Measurements from ENCODE around the gene STIL.

Gene STIL

DNA sequence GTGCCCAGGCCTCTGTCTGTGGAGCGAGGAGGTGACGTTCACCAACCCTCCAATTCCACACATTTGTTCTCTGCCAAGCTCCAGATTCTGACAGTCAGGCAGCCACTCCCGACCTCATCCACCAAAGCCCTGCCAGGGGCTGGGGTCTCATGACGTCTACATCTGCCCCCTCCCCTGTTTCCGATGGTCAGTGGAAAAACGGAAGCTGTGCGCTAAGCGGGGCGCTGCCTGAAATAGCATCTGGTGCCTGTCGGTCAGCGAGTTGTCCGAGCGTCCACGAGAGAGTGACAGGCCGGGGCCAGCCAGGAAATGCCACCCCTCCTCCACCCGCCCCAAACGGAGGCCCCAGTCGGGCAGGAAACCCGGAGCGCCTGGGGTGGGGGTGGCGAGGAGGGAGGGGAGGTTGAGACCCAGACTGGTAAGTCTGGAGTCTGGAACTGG is 78.7 kb downstream of the STIL start:
- Histone ChIP-seq H3K27me3 (ENCODE audit: control insufficient read depth, insufficient read depth, low read length) (peaks cover 87% of the 10 kb centered on the region), H3K27ac (ENCODE audit: low read depth, low read length) (no peak overlapping the region), H3K4me1 (ENCODE audit: control insufficient read depth, insufficient read depth, low read length) (peaks cover 24% of the 10 kb centered on the region), H3K4me3 (ENCODE audit: low read depth, low read length) (0 out of 2 replicates have a peak overlapping the region, but pooled peaks have one; percentile 6), H3K9me3 (ENCODE audit: control insufficient read depth, insufficient read depth, low read length) (no peaks in the 10 kb centered on the region), H3K36me3 (ENCODE audit: control insufficient read depth, insufficient read depth, low read length) (no peaks in the 10 kb centered on the region), H3K9ac (ENCODE audit: low read depth, low read length) (no peak overlapping the region)

DNA sequence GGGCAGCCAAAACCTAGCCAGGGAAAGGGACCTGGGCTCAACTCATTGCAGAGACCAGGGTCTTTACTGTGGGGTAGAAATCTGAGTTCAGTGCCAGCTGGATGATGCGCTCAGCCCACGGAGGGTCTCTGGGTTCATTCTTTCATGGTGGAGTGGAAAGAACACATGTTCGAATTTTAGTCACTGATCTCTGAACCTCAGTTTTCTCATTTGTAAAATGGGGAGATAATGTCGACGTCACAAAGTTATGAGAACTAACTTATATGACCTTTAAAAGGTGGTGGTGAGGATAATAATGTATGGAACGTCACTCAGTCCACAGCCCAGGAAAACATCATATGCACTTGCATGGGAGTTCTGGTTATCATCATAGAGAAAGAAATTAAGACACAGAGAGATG is 80.8 kb downstream of the STIL start:
- H3K27ac ChIP-seq (ENCODE audit: low read depth, low read length) = no peak overlapping the region
- peaks cover 98% of the 10 kb centered on the region for H3K27me3 ChIP-seq (ENCODE audit: control insufficient read depth, insufficient read depth, low read length)
- no peak overlapping the region for H3K4me3 ChIP-seq (ENCODE audit: low read depth, low read length)
- no peak overlapping the region for H3K9ac ChIP-seq (ENCODE audit: low read depth, low read length)
- peaks cover 45% of the 10 kb centered on the region for H3K4me1 ChIP-seq (ENCODE audit: control insufficient read depth, insufficient read depth, low read length)
- H3K9me3 ChIP-seq (ENCODE audit: control insufficient read depth, insufficient read depth, low read length) = no peaks in the 10 kb centered on the region
- H3K36me3 ChIP-seq (ENCODE audit: control insufficient read depth, insufficient read depth, low read length) = no peaks in the 10 kb centered on the region

DNA sequence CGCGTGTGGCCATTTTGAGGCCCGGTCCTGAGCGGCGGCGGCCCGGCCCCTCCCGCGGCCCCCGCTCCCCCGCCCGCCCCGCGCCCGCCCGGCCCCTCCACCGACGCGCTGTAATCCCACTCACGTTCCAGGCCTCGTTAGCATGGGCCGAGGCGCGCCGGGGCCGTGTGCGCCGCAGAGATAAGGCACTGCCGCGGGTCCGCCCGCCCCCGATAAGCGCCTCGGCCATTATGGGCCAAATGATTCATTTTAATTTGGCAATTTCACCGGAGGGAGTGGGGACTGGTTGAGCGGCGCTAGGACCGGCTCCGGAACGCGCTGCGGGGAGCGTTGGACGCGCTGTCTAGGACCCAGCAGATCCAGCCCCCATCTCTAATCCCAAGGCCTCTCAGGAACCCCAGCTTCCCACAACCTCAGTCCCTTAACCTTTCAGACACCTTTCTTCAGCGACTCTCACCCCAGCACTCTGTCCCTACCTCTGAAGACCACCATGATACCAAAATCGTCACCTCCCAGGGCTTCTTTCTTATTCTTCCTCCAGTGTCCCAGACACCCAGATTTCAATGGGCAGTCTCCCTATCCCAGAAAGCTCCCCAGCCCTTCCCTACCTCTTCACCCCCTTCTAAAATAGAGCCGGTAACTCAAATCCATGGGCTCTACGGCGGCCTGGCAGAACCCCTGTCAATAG is 81.6 kb downstream of the STIL start, which contains the start of gene TAL1:
TAL1 (minus strand) TSS at position 39 of the 688 bp plus-strand sequence. CDS start 6,337 bp downstream, outside the sequence.
- no peak within 1 kb of the TSS for H3K27ac ChIP-seq (ENCODE audit: low read depth, low read length)
- no peak within 1 kb of the TSS for H3K9ac ChIP-seq (ENCODE audit: low read depth, low read length)
- H3K9me3 ChIP-seq (ENCODE audit: control insufficient read depth, insufficient read depth, low read length) = no peaks in the 10 kb centered on the region
- peaks cover 98% of the 10 kb centered on the region for H3K27me3 ChIP-seq (ENCODE audit: control insufficient read depth, insufficient read depth, low read length)
- H3K4me1 ChIP-seq (ENCODE audit: control insufficient read depth, insufficient read depth, low read length) = peaks cover 48% of the 10 kb centered on the region
- H3K36me3 ChIP-seq (ENCODE audit: control insufficient read depth, insufficient read depth, low read length) = no peaks in the 10 kb centered on the region
- peak within 1 kb of the TSS; percentile 48 for H3K4me3 ChIP-seq (ENCODE audit: low read depth, low read length)

- Histone ChIP-seq H3K4me3 (ENCODE audit: low read depth, low read length) (peak overlapping the region; percentile 48), H3K36me3 (ENCODE audit: control insufficient read depth, insufficient read depth, low read length) (no peaks in the 10 kb centered on the region), H3K9ac (ENCODE audit: low read depth, low read length) (no peak overlapping the region), H3K9me3 (ENCODE audit: control insufficient read depth, insufficient read depth, low read length) (no peaks in the 10 kb centered on the region), H3K27ac (ENCODE audit: low read depth, low read length) (no peak overlapping the region), H3K27me3 (ENCODE audit: control insufficient read depth, insufficient read depth, low read length) (peaks cover 100% of the 10 kb centered on the region), H3K4me1 (ENCODE audit: control insufficient read depth, insufficient read depth, low read length) (peaks cover 51% of the 10 kb centered on the region)
Observed at GRCh38 chr1:47231301-47232186, 82.4 kb downstream of the STIL start.

DNA sequence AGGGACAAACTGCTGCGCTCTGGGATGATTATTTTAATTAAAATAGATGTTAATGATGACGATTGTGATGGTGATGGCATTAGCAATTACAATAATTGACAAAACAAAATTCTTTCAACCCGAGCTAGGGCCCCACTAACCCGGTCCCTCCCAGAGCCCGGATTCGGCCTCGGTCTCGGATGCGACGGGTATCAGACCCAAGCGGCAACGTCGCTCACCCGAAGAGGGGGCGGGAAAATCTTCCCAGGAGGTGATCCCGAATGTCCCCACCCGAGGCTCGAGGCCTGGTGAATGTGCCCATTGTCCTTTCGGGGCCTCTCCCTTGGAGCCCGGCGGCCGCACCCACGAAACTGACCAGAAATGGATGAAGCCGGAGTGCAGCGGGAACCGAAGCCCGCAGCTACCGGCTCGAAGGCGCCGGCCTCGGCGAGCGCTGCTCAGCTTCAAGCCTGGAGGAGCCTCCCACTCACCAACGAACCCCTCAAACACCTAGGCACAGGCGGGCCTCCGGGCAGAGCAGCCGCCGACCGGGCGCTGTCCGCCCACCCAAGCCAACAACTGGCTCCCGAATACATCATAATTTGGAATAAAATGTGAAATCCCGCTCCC is 83.2 kb downstream of the STIL start:
- Histone ChIP-seq H3K9ac (ENCODE audit: low read depth, low read length) (no peak overlapping the region), H3K27me3 (ENCODE audit: control insufficient read depth, insufficient read depth, low read length) (peaks cover 100% of the 10 kb centered on the region), H3K27ac (ENCODE audit: low read depth, low read length) (no peak overlapping the region)

GRCh38 chr1:47229886-47230691 is 83.9 kb downstream of the STIL start:
- peaks cover 100% of the 10 kb centered on the region for H3K27me3 ChIP-seq (ENCODE audit: control insufficient read depth, insufficient read depth, low read length)
- no peaks in the 10 kb centered on the region for H3K9me3 ChIP-seq (ENCODE audit: control insufficient read depth, insufficient read depth, low read length)
- H3K36me3 ChIP-seq (ENCODE audit: control insufficient read depth, insufficient read depth, low read length) = no peaks in the 10 kb centered on the region
- H3K9ac ChIP-seq (ENCODE audit: low read depth, low read length) = no peak overlapping the region
- H3K4me1 ChIP-seq (ENCODE audit: control insufficient read depth, insufficient read depth, low read length) = peaks cover 56% of the 10 kb centered on the region
- peak overlapping the region; percentile 48 for H3K4me3 ChIP-seq (ENCODE audit: low read depth, low read length)
- no peak overlapping the region for H3K27ac ChIP-seq (ENCODE audit: low read depth, low read length)

More for the DNA sequence above, 83.2 kb downstream of the STIL start:
- Histone ChIP-seq H3K4me3 (ENCODE audit: low read depth, low read length) (peak overlapping the region; percentile 48), H3K36me3 (ENCODE audit: control insufficient read depth, insufficient read depth, low read length) (no peaks in the 10 kb centered on the region), H3K9me3 (ENCODE audit: control insufficient read depth, insufficient read depth, low read length) (no peaks in the 10 kb centered on the region), H3K4me1 (ENCODE audit: control insufficient read depth, insufficient read depth, low read length) (peaks cover 57% of the 10 kb centered on the region)

- H3K9me3 ChIP-seq (ENCODE audit: control insufficient read depth, insufficient read depth, low read length) = no peaks in the 10 kb centered on the region
- no peak overlapping the region for H3K27ac ChIP-seq (ENCODE audit: low read depth, low read length)
- H3K36me3 ChIP-seq (ENCODE audit: control insufficient read depth, insufficient read depth, low read length) = no peaks in the 10 kb centered on the region
- H3K9ac ChIP-seq (ENCODE audit: low read depth, low read length) = no peak overlapping the region
- peaks cover 56% of the 10 kb centered on the region for H3K4me1 ChIP-seq (ENCODE audit: control insufficient read depth, insufficient read depth, low read length)
- peaks cover 100% of the 10 kb centered on the region for H3K27me3 ChIP-seq (ENCODE audit: control insufficient read depth, insufficient read depth, low read length)
- H3K4me3 ChIP-seq (ENCODE audit: low read depth, low read length) = peak overlapping the region; percentile 45; the same call in 1 of the 2 replicates
Observed at GRCh38 chr1:47229031-47229885, 84.7 kb downstream of the STIL start.

- Histone ChIP-seq H3K9ac (ENCODE audit: low read depth, low read length) (no peak overlapping the region), H3K4me3 (ENCODE audit: low read depth, low read length) (peak overlapping the region; percentile 45; the same call in 1 of the 2 replicates), H3K36me3 (ENCODE audit: control insufficient read depth, insufficient read depth, low read length) (no peaks in the 10 kb centered on the region), H3K27ac (ENCODE audit: low read depth, low read length) (no peak overlapping the region), H3K4me1 (ENCODE audit: control insufficient read depth, insufficient read depth, low read length) (peaks cover 56% of the 10 kb centered on the region), H3K27me3 (ENCODE audit: control insufficient read depth, insufficient read depth, low read length) (peaks cover 100% of the 10 kb centered on the region), H3K9me3 (ENCODE audit: control insufficient read depth, insufficient read depth, low read length) (no peaks in the 10 kb centered on the region)
Observed at GRCh38 chr1:47228644-47229030, 85.3 kb downstream of the STIL start.

- peaks cover 51% of the 10 kb centered on the region for H3K4me1 ChIP-seq (ENCODE audit: control insufficient read depth, insufficient read depth, low read length)
Observed at GRCh38 chr1:47227341-47228232, 86.4 kb downstream of the STIL start.

More at GRCh38 chr1:47227341-47228232, 86.4 kb downstream of the STIL start:
- Histone ChIP-seq H3K27me3 (ENCODE audit: control insufficient read depth, insufficient read depth, low read length) (peaks cover 100% of the 10 kb centered on the region), H3K36me3 (ENCODE audit: control insufficient read depth, insufficient read depth, low read length) (no peaks in the 10 kb centered on the region), H3K4me3 (ENCODE audit: low read depth, low read length) (no peak overlapping the region), H3K9ac (ENCODE audit: low read depth, low read length) (no peak overlapping the region), H3K9me3 (ENCODE audit: control insufficient read depth, insufficient read depth, low read length) (no peaks in the 10 kb centered on the region), H3K27ac (ENCODE audit: low read depth, low read length) (no peak overlapping the region)

Measured in HUES48 (cell line).